ENCODE measurements around the gene TP73.
"Not testable (repeated sequence)": the region's sequence is repeated elsewhere in the genome, so short reads cannot be mapped to it uniquely, and the experiment has no call there.

Gene TP73

GRCh38 chr1:3618881-3619671, 33.2 kb upstream of the TP73 start:
- peak; percentile 73 for DNase-seq

- no peak for DNase-seq
Observed at GRCh38 chr1:3620708-3621107, 31.6 kb upstream of the TP73 start.

- peak; percentile 19 for DNase-seq
Observed at GRCh38 chr1:3621151-3621671, 31.1 kb upstream of the TP73 start.

GRCh38 chr1:3622102-3622501, 30.2 kb upstream of the TP73 start:
- DNase-seq, result not testable (repeated sequence)

- no peak for DNase-seq
Observed at GRCh38 chr1:3623441-3624199, 28.7 kb upstream of the TP73 start.

- peak; percentile 98 for DNase-seq
Observed at GRCh38 chr1:3624200-3625136, 27.8 kb upstream of the TP73 start, which contains the start of gene TPRG1L. TSS of gene TPRG1L (plus strand) at chr1:3625015. CDS start at chr1:3625073, 58 bp downstream.

GRCh38 chr1:3625151-3625907, 27.0 kb upstream of the TP73 start:
- no peak for DNase-seq

- DNase-seq, result no peak
Observed at GRCh38 chr1:3626025-3626424, 26.3 kb upstream of the TP73 start.

- DNase-seq, result no peak
Observed at GRCh38 chr1:3627515-3628253, 24.6 kb upstream of the TP73 start.

GRCh38 chr1:3628445-3628844, 23.9 kb upstream of the TP73 start:
- no peak for DNase-seq

- DNase-seq, result no peak
Observed at GRCh38 chr1:3629561-3630160, 22.7 kb upstream of the TP73 start.

GRCh38 chr1:3630161-3630611, 22.1 kb upstream of the TP73 start:
- no peak for DNase-seq

- no peak for DNase-seq
Observed at GRCh38 chr1:3630914-3631313, 21.4 kb upstream of the TP73 start.

- no peak for DNase-seq
Observed at GRCh38 chr1:3631320-3632260, 20.7 kb upstream of the TP73 start.

- no peak for DNase-seq
Observed at GRCh38 chr1:3632298-3632697, 20.0 kb upstream of the TP73 start.

GRCh38 chr1:3632716-3633343, 19.5 kb upstream of the TP73 start:
- DNase-seq, result no peak

GRCh38 chr1:3633344-3634058, 18.8 kb upstream of the TP73 start:
- DNase-seq, result no peak

GRCh38 chr1:3634059-3634800, 18.1 kb upstream of the TP73 start:
- DNase-seq, result no peak

Data from CD4-positive, alpha-beta T cell treated with Interferon gamma for 1 hour (primary cell).